HCEC 1CT (cell line): ENCODE measurements around the gene CSN1S1.

Experiments
- DNase-seq: peaks from one replicate; pipeline ENCODE4 v3.0.0-alpha.2; 2017

Gene CSN1S1

GRCh38 chr4:69994782-69995181 is 63.9 kb downstream of the CSN1S1 start:
- DNase-seq = no peak

- no peak for DNase-seq
These were observed 64.7 kb downstream of the CSN1S1 start, which contains the start of gene STATH for GRCh38 chr4:69995526-69996016. STATH (plus strand) TSS chr4:69995966; CDS start chr4:69998438, 2,472 bp downstream.
